Muscle of leg (tissue), 16 donors: ENCODE measurements around the gene CTH. TPM values are rescaled to one million over a fixed set of nuclear protein-coding genes. Genes with fewer than 3 reads are reported as not detected.
"Not testable (repeated sequence)": the region's sequence is repeated elsewhere in the genome, so short reads cannot be mapped to it uniquely, and the experiment has no call there.

Experiments used
- DNase-seq: peaks from one replicate; pipeline ENCODE4 v3.0.0; 2013
- H3K27ac ChIP-seq: one replicate; pipeline ENCODE4 v1.5.1; 2013; ENCODE audit warnings: mild to moderate bottlenecking, low read length, control low read depth
- H3K27me3 ChIP-seq: one replicate; pipeline ENCODE4 v1.6.1; 2013; ENCODE audit warnings: low read length; ENCODE audit not compliant: control insufficient read depth, insufficient read depth
- H3K36me3 ChIP-seq: one replicate; pipeline ENCODE4 v1.6.1; 2013; ENCODE audit warnings: low read length; ENCODE audit not compliant: control insufficient read depth, insufficient read depth
- H3K4me1 ChIP-seq: one replicate; pipeline ENCODE4 v1.6.1; 2013; ENCODE audit warnings: low read length; ENCODE audit not compliant: control insufficient read depth, insufficient read depth
- H3K4me3 ChIP-seq: one replicate; pipeline ENCODE4 v1.5.1; 2013; ENCODE audit warnings: low read length, control low read depth
- H3K9me3 ChIP-seq: replicated peaks from 2 replicates; pipeline ENCODE4 v1.6.1; 2013; ENCODE audit warnings: low read depth, low read length; ENCODE audit not compliant: control insufficient read depth
- WGBS: methylation state at CpG from one replicate; pipeline ENCODE4 v1.1.5; 2013; ENCODE audit warnings: missing lambda C conversion rate; ENCODE audit not compliant: insufficient coverage; 5-methylcytosine and 5-hydroxymethylcytosine counted together
- long read RNA-seq, 11 donors: transcript quantifications; one replicate each; lab custom pipeline, GENCODE V29; 2026
- polyA plus RNA-seq, 8 donors: library from polyadenylated mRNA; unstranded; fragments of 120-200 nt; gene quantifications; one replicate each; pipeline versions ENCODE4 v1.2.1 to v1.2.3, GENCODE V29; 2013; ENCODE audit warnings: inconsistent platforms in 1 of 8, low replicate concordance in 1 of 8; ENCODE audit not compliant: insufficient read length in 8 of 8, insufficient read depth in 1 of 8
- total RNA-seq: library from RNA; stranded (reverse); fragments of 120-200 nt; gene quantifications from one replicate; pipeline ENCODE4 v1.2.4, GENCODE V29; 2013

CTH gene
- 1.7 TPM for total RNA-seq
- polyA plus RNA-seq: 1 to 10 TPM; 1.4 to 3.7 (median 2.2) TPM
- long read RNA-seq, donor 1: 0 reads
- long read RNA-seq, donor 2: 0 reads
- long read RNA-seq, donor 3, partial matches to known transcripts: 0 of 1 reads
- long read RNA-seq, donor 3, other reads (novel, unspliced or antisense): 0 of 1 reads
- long read RNA-seq, donor 4, partial matches to known transcripts: 0 of 2 reads
- long read RNA-seq, donor 4, other reads (novel, unspliced or antisense): 0 of 2 reads
- long read RNA-seq, donor 5, partial matches to known transcripts: 0 of 1 reads
- long read RNA-seq, donor 5, other reads (novel, unspliced or antisense): 0 of 1 reads
- long read RNA-seq, donor 6, partial matches to known transcripts: 0 of 1 reads
- long read RNA-seq, donor 6, other reads (novel, unspliced or antisense): 0 of 1 reads
- long read RNA-seq, donor 7: 0 reads
- long read RNA-seq, donor 8, partial matches to known transcripts: 0 of 1 reads
- long read RNA-seq, donor 8, other reads (novel, unspliced or antisense): 0 of 1 reads
- long read RNA-seq, donor 9, partial matches to known transcripts: 0 of 1 reads
- long read RNA-seq, donor 9, other reads (novel, unspliced or antisense): 0 of 1 reads
- long read RNA-seq, donor 10, partial matches to known transcripts: 0 of 1 reads
- long read RNA-seq, donor 10, other reads (novel, unspliced or antisense): 0 of 1 reads
- long read RNA-seq, donor 11: 0 reads

- Histone ChIP-seq H3K27me3 (no peaks in the 10 kb centered on the region), H3K4me3 (peak within 1 kb of the TSS; percentile 87), H3K4me1 (peaks cover 2% of the 10 kb centered on the region), H3K9me3 (no peaks in the 10 kb centered on the region), H3K36me3 (no peaks in the 10 kb centered on the region), H3K27ac (peak within 1 kb of the TSS; percentile 96)
- WGBS: 0% methylated on average over 36 of the region's 48 CpGs
- peak; percentile 98 for DNase-seq
Measured at GRCh38 chr1:70410604-70411359, at the start of gene CTH. CTH (plus strand) TSS chr1:70411268; CDS start chr1:70411416, 148 bp downstream.

DNA sequence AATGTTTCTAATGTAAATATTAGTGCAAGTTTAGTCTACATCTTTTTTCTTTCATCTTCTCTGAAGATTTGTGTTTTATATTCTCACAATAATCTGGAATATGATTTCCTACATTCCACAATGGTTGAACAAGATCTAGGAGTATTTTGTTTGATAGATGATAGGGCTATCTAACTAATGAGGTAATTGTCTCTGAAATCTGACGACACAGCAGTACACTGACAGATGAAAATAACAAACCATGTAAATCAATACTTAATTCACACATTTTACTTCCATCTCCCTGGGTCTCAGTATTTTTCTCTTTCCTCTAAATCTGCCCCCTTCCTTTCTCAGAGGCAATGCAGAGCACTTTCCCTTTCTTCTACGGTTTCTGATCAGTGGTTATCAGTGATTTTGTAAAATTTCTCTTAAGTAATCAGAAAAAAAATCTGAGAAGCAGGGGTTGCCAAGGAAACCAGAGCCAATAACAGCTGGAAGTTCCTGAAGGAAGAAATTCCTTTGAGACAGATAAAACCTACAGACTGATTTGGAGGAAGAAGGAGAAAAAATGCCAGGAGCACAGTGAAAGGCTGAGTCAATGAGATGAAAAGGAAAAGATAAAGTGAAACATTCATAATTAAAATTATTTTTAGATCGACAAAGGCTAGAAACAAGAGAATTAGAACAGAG lies 49.2 kb upstream of the CTH start:
- no peak overlapping the region for H3K4me3 ChIP-seq
- no peaks in the 10 kb centered on the region for H3K4me1 ChIP-seq
- peak; percentile 59 for DNase-seq
- no peaks in the 10 kb centered on the region for H3K27me3 ChIP-seq
- no peaks in the 10 kb centered on the region for H3K36me3 ChIP-seq
- no peak overlapping the region for H3K27ac ChIP-seq
- no peaks in the 10 kb centered on the region for H3K9me3 ChIP-seq
- 14% methylated on average over 1 of the region's 3 CpGs for WGBS

DNA sequence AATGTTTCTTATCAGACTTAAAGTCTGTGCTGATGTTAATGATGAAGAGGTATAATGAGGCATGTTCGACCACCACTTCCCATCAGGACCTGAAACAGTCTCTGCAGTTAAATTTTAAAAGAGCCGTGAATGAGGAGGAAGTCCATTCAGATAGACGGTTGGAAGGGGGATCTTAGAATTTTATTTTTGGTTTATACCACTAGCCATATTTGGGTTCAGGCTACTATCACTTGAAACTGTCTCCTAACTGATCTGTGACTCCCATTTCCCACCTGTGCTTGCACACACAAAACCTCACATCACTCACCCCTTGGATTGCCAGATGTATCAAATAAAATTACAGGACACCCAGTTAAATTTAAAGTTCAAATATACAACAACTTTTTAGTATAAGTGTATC lies 46.6 kb upstream of the CTH start:
- H3K9me3 ChIP-seq: no peaks in the 10 kb centered on the region
- no peak overlapping the region for H3K4me3 ChIP-seq
- no peaks in the 10 kb centered on the region for H3K36me3 ChIP-seq
- no peaks in the 10 kb centered on the region for H3K27me3 ChIP-seq
- no peaks in the 10 kb centered on the region for H3K4me1 ChIP-seq
- WGBS: no CpG with 5 or more reads among the region's 3 CpGs
- DNase-seq: no peak
- H3K27ac ChIP-seq: no peak overlapping the region

DNA sequence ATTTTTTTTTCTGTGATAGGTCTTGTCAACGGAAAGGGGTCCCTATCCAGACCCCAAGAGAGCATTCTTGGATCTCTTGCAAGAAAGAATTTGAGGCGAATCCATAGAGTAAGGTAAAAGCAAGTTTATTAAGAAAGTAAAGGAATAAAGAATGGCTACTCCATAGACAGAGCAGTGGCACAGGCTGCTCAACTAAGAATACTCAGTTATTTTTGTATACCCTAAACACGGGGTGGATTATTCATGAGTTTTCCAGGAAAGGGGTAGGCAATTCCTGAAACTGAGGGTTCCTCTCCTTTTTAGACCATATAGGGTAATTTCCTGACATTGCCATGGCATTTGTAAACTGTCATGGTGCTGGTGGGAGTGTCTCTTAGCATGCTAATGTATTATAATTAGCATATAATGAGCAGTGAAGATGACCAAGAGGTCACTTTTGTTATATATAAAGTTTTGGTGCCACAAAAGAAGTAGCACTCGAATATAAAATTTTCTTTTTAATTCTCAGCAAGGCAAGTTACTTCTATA lies 44.6 kb upstream of the CTH start:
- not testable (repeated sequence) for DNase-seq, H3K9me3 ChIP-seq, H3K36me3 ChIP-seq, H3K27me3 ChIP-seq, H3K4me3 ChIP-seq, H3K4me1 ChIP-seq, H3K27ac ChIP-seq
- WGBS: 100% methylated on average over 2 of the region's 4 CpGs

- H3K9me3 ChIP-seq, H3K4me3 ChIP-seq, H3K27ac ChIP-seq, H3K27me3 ChIP-seq, H3K4me1 ChIP-seq, H3K36me3 ChIP-seq, DNase-seq: not testable (repeated sequence)
- 73% methylated on average over 2 of the region's 3 CpGs for WGBS
Measured at GRCh38 chr1:70366997-70367396, 44.1 kb upstream of the CTH start.

- H3K27ac ChIP-seq, DNase-seq, H3K36me3 ChIP-seq, H3K9me3 ChIP-seq, H3K4me3 ChIP-seq, H3K27me3 ChIP-seq, H3K4me1 ChIP-seq: not testable (repeated sequence)
- 90% methylated on average over 2 of the region's 5 CpGs for WGBS
Measured at GRCh38 chr1:70367397-70367796, 43.7 kb upstream of the CTH start.

GRCh38 chr1:70371586-70371985 lies 39.5 kb upstream of the CTH start:
- not testable (repeated sequence) for H3K9me3 ChIP-seq, DNase-seq, H3K4me1 ChIP-seq, H3K36me3 ChIP-seq, H3K4me3 ChIP-seq, H3K27me3 ChIP-seq, H3K27ac ChIP-seq
- 87% methylated on average over 3 of the region's 3 CpGs for WGBS

DNA sequence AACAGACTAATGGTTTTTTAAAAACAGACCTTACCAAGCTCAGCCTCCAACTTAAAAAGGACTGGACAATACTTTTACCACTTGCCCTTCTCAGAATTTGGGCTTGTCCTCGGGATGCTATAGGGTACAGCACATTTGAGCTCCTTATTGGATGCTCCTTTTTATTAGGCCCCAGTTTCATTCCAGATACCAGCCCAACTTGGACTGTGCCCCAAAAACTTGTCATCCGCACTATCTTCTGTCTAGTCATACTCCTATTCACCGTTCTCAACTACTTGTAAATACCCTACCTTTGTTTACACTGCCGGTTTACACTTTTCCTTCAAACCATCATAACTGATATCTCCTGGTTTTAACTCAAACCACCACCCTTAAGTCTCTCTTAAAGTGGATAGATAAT lies 38.6 kb upstream of the CTH start:
- H3K4me1 ChIP-seq: no peaks in the 10 kb centered on the region
- H3K36me3 ChIP-seq: no peaks in the 10 kb centered on the region
- 91% methylated on average over 4 of the region's 4 CpGs for WGBS
- no peaks in the 10 kb centered on the region for H3K27me3 ChIP-seq
- H3K27ac ChIP-seq: no peak overlapping the region
- no peak for DNase-seq
- no peak overlapping the region for H3K4me3 ChIP-seq
- no peaks in the 10 kb centered on the region for H3K9me3 ChIP-seq

GRCh38 chr1:70373580-70373979 lies 37.5 kb upstream of the CTH start:
- H3K36me3 ChIP-seq, H3K27me3 ChIP-seq, DNase-seq, H3K9me3 ChIP-seq, H3K27ac ChIP-seq, H3K4me3 ChIP-seq, H3K4me1 ChIP-seq: not testable (repeated sequence)
- 60% methylated on average over 1 of the region's 2 CpGs for WGBS
